ENCODE results near the gene CENPV. TPM values are rescaled to one million over a fixed set of nuclear protein-coding genes. Genes with fewer than 3 reads are reported as not detected.

CENPV gene
- total and polyA plus RNA-seq, 2 of the 13 experiments (the other 11 are each of a cell fraction or from before 2014, with no cell fraction given) = 193 to 292 TPM

DNA sequence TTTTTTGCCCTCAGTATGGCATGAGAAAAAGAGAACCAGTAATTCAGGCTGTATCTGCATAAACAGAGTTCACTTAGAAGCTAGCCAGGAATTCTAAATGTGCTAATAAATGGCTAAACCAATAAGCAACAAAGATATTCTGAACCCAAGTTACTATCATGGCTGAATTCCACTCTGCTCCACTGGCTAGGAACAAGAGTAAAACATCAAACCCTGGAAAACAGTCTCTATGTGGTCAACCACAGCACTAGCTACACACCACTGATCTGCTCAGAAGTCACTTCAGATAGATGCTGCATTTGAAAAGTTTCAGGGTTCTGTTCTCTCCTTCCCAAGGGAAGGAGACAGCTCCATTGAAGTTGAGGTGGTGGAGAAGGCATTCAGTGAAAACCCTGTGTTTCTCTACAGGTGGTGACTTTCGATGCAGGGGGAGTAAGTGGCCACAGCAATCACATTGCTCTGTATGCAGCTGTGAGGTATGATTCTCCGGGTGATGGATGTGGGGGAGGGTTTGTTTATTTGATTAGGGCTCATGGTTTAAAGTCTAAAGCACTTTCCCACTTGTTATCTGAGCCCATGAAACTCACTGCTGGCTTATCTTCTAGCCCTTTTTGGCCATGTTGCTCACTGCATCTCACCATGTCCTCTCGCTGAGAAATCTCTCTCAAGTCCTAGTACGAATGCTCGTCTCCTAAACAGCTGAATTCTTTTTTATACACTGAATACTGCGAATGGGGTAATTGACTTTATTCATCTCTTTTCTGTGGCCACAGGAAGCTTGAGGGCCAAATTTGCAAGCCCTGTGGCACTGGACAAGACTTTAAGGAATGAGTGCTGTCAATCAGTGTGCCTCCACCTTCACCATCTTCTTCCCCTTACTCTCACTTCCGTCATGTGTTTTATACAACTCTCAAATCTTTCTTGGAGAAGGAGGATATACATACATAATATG is 39.9 kb downstream of the CENPV start (continued):
- TF ChIP-seq FOXJ3 (CRISPR knock-in tag; IDR thresholded peaks at IDR 0.05; ENCODE audit: borderline replicate concordance) = peak; percentile 85; the same call in 1 of the 2 replicates
- no peak for TF ChIP-seq ZSCAN30 (CRISPR knock-in tag; IDR thresholded peaks at IDR 0.05)
- no peak for TF ChIP-seq ZUFSP (CRISPR knock-in tag; IDR thresholded peaks at IDR 0.05; ENCODE audit: borderline replicate concordance)
- TF ChIP-seq PHF20 (CRISPR knock-in tag; IDR thresholded peaks at IDR 0.05) = no peak
- TF ChIP-seq ZSCAN25 (CRISPR knock-in tag; IDR thresholded peaks at IDR 0.05) = peak; percentile 89
- TF ChIP-seq, protein P1, sequence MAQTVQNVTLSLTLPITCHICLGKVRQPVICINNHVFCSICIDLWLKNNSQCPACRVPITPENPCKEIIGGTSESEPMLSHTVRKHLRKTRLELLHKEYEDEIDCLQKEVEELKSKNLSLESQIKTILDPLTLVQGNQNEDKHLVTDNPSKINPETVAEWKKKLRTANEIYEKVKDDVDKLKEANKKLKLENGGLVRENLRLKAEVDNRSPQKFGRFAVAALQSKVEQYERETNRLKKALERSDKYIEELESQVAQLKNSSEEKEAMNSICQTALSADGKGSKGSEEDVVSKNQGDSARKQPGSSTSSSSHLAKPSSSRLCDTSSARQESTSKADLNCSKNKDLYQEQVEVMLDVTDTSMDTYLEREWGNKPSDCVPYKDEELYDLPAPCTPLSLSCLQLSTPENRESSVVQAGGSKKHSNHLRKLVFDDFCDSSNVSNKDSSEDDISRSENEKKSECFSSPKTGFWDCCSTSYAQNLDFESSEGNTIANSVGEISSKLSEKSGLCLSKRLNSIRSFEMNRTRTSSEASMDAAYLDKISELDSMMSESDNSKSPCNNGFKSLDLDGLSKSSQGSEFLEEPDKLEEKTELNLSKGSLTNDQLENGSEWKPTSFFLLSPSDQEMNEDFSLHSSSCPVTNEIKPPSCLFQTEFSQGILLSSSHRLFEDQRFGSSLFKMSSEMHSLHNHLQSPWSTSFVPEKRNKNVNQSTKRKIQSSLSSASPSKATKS (CRISPR knock-in tag; IDR thresholded peaks at IDR 0.05) = no peak
- peak; percentile 45; the same call in 1 of the 2 replicates for TF ChIP-seq ZNF343 (CRISPR knock-in tag; IDR thresholded peaks at IDR 0.05)
- TF ChIP-seq, protein P2, sequence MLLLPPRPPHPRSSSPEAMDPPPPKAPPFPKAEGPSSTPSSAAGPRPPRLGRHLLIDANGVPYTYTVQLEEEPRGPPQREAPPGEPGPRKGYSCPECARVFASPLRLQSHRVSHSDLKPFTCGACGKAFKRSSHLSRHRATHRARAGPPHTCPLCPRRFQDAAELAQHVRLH (CRISPR knock-in tag; IDR thresholded peaks at IDR 0.05; ENCODE audit: borderline replicate concordance, low read depth) = no peak
- TF ChIP-seq ZNF451 (CRISPR knock-in tag; IDR thresholded peaks at IDR 0.05) = no peak
- TF ChIP-seq HOXA9 (CRISPR knock-in tag; IDR thresholded peaks at IDR 0.05; ENCODE audit: borderline replicate concordance) = no peak
- TF ChIP-seq ZNF274 (CRISPR knock-in tag; IDR thresholded peaks at IDR 0.05) = no peak
- TF ChIP-seq GTF3A (CRISPR knock-in tag; conservative IDR thresholded peaks at IDR 0.05) = no peak
- no peak for TF ChIP-seq KDM3A (CRISPR knock-in tag; IDR thresholded peaks at IDR 0.05; ENCODE audit: low read depth)
- TF ChIP-seq, protein P3, sequence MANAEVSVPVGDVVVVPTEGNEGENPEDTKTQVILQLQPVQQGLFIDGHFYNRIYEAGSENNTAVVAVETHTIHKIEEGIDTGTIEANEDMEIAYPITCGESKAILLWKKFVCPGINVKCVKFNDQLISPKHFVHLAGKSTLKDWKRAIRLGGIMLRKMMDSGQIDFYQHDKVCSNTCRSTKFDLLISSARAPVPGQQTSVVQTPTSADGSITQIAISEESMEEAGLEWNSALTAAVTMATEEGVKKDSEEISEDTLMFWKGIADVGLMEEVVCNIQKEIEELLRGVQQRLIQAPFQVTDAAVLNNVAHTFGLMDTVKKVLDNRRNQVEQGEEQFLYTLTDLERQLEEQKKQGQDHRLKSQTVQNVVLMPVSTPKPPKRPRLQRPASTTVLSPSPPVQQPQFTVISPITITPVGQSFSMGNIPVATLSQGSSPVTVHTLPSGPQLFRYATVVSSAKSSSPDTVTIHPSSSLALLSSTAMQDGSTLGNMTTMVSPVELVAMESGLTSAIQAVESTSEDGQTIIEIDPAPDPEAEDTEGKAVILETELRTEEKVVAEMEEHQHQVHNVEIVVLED (CRISPR knock-in tag; IDR thresholded peaks at IDR 0.05; ENCODE audit: borderline replicate concordance) = peak; percentile 34; the same call in 1 of the 2 replicates
- TF ChIP-seq YEATS4 (CRISPR knock-in tag; IDR thresholded peaks at IDR 0.05; ENCODE audit: borderline replicate concordance) = peak; percentile 56
- 0 out of 2 replicates have a peak, but pooled peaks have one; percentile 32 for TF ChIP-seq NFIC (IDR thresholded peaks at IDR 0.05; ENCODE audit: low read length)
- TF ChIP-seq, protein P4, sequence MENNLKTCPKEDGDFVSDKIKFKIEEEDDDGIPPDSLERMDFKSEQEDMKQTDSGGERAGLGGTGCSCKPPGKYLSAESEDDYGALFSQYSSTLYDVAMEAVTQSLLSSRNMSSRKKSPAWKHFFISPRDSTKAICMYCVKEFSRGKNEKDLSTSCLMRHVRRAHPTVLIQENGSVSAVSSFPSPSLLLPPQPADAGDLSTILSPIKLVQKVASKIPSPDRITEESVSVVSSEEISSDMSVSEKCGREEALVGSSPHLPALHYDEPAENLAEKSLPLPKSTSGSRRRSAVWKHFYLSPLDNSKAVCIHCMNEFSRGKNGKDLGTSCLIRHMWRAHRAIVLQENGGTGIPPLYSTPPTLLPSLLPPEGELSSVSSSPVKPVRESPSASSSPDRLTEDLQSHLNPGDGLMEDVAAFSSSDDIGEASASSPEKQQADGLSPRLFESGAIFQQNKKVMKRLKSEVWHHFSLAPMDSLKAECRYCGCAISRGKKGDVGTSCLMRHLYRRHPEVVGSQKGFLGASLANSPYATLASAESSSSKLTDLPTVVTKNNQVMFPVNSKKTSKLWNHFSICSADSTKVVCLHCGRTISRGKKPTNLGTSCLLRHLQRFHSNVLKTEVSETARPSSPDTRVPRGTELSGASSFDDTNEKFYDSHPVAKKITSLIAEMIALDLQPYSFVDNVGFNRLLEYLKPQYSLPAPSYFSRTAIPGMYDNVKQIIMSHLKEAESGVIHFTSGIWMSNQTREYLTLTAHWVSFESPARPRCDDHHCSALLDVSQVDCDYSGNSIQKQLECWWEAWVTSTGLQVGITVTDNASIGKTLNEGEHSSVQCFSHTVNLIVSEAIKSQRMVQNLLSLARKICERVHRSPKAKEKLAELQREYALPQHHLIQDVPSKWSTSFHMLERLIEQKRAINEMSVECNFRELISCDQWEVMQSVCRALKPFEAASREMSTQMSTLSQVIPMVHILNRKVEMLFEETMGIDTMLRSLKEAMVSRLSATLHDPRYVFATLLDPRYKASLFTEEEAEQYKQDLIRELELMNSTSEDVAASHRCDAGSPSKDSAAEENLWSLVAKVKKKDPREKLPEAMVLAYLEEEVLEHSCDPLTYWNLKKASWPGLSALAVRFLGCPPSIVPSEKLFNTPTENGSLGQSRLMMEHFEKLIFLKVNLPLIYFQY (CRISPR knock-in tag; IDR thresholded peaks at IDR 0.05; ENCODE audit: borderline replicate concordance) = no peak
- TF ChIP-seq SCMH1 (CRISPR knock-in tag; IDR thresholded peaks at IDR 0.05; ENCODE audit: borderline replicate concordance) = no peak
- no peak for TF ChIP-seq ZNF24 (IDR thresholded peaks at IDR 0.05)

Data from HepG2 (cell line).